ENCODE results near the gene EDC3. TPM values are rescaled to one million over a fixed set of nuclear protein-coding genes. Genes with fewer than 3 reads are reported as not detected.
A peak's percentile ranks its signal among the peaks of the same experiment; 100 is the strongest.

EDC3 gene
- polyA plus RNA-seq, 1 of the 3 experiments (the other 2 are of a cell fraction): 34.9 TPM

GRCh38 chr15:74609938-74610301 lies 85.9 kb downstream of the EDC3 start:
- Histone ChIP-seq H3K4me3 (ENCODE audit: low read depth in 2 of 2, low read length in 1 of 2) (no peak overlapping the region), H3K36me3 (replicated peaks in 1 of 2; ENCODE audit: control insufficient read depth in 1 of 2, insufficient read depth in 2 of 2, low read length in 1 of 2) (no peaks in the 10 kb centered on the region), H2AFZ (ENCODE audit: low read depth) (no peak overlapping the region), H3K27ac (ENCODE audit: low read depth in 2 of 2, low read length in 1 of 2) (peak overlapping the region in 1 of 2 experiments; percentile 84; a peak in 2 of 4 replicates), H3K27me3 (ENCODE audit: insufficient read depth) (no peaks in the 10 kb centered on the region), H3K9me2 (no peaks in the 10 kb centered on the region), H3K9me3 (no peaks in the 10 kb centered on the region), H3K9ac (no peak overlapping the region), H4K20me1 (ENCODE audit: insufficient read depth) (no peaks in the 10 kb centered on the region), H3K79me2 (ENCODE audit: insufficient read depth) (peaks cover 2% of the 10 kb centered on the region; the same call in 1 of the 2 replicates), H3K4me2 (no peak overlapping the region), H3K4me1 (ENCODE audit: control insufficient read depth in 1 of 2, insufficient read depth in 2 of 2, low read depth in 1 of 2, low read length in 1 of 2) (peaks cover 0 to 33% of the 10 kb centered on the region in 2 experiments; a peak in 2 of 4 replicates), H3F3A (replicated peaks; ENCODE audit: insufficient read depth) (peaks cover 8% of the 10 kb centered on the region)
- WGBS (ENCODE audit: low lambda C conversion rate): 100% methylated on average over 1 of the region's 3 CpGs
- DNase-seq: no peak
- ChIA-PET CTCF (interaction anchor here (0.9 to 3.1 kb wide), 4 partner anchors 21 to 234 kb away, joined by 5 to 11 read pairs (median 8); no protein-coding TSS in a partner anchor), POLR2A (interaction anchor here (0.8 to 2.5 kb wide), 5 partner anchors 12 to 120 kb away, joined by 3 to 25 read pairs (median 4); no protein-coding TSS in a partner anchor)
- TF ChIP-seq RAD21 (IDR thresholded peaks at IDR 0.05; ENCODE audit: low read length): no peak
- no peak for TF ChIP-seq YY1 (IDR thresholded peaks at IDR 0.05; ENCODE audit: low read depth)
- no peak for TF ChIP-seq FOXJ3 (CRISPR knock-in tag; IDR thresholded peaks at IDR 0.05)

GRCh38 chr15:74608786-74609185 lies 87.0 kb downstream of the EDC3 start:
- no peaks in the 10 kb centered on the region for H3K27me3 ChIP-seq (ENCODE audit: insufficient read depth)
- peak overlapping the region in 1 of 2 experiments; percentile 84; a peak in 1 of 4 replicates for H3K27ac ChIP-seq (ENCODE audit: low read depth in 2 of 2, low read length in 1 of 2)
- WGBS (ENCODE audit: low lambda C conversion rate): 67% methylated on average over 3 of the region's 3 CpGs
- H3K79me2 ChIP-seq (ENCODE audit: insufficient read depth): no peaks in the 10 kb centered on the region
- H3K4me2 ChIP-seq: no peak overlapping the region
- no peak for TF ChIP-seq MAX (IDR thresholded peaks at IDR 0.05; ENCODE audit: low read depth)
- no peak for TF ChIP-seq RAD21 (IDR thresholded peaks at IDR 0.05; ENCODE audit: low read length)
- no peak for TF ChIP-seq EP300 (IDR thresholded peaks at IDR 0.05; ENCODE audit: borderline replicate concordance in 1 of 2, low read depth in 1 of 2, low read length in 1 of 2)
- no peak for TF ChIP-seq CHD2 (IDR thresholded peaks at IDR 0.05; ENCODE audit: low read length, partially characterized antibody)
- TF ChIP-seq ZBTB33 (IDR thresholded peaks at IDR 0.05; ENCODE audit: borderline replicate concordance, low read depth): no peak
- no peak for TF ChIP-seq GABPA (IDR thresholded peaks at IDR 0.05; ENCODE audit: low read depth)
- TF ChIP-seq EZH2phosphoT487 (IDR thresholded peaks at IDR 0.05; ENCODE audit: borderline replicate concordance, low read depth): no peak
- no peak for TF ChIP-seq SMC3 (IDR thresholded peaks at IDR 0.05; ENCODE audit: low read depth, low read length)
- TF ChIP-seq IRF3 (IDR thresholded peaks at IDR 0.05; ENCODE audit: low read depth, low read length): no peak
- TF ChIP-seq FOXJ3 (CRISPR knock-in tag; IDR thresholded peaks at IDR 0.05): no peak
- TF ChIP-seq REST (IDR thresholded peaks at IDR 0.05; ENCODE audit: low read depth, low read length): no peak
- no peak for TF ChIP-seq MEF2A (IDR thresholded peaks at IDR 0.05; ENCODE audit: borderline replicate concordance, low read depth)
- H3K36me3 ChIP-seq (replicated peaks in 1 of 2; ENCODE audit: control insufficient read depth in 1 of 2, insufficient read depth in 2 of 2, low read length in 1 of 2): no peaks in the 10 kb centered on the region
- no peaks in the 10 kb centered on the region for H4K20me1 ChIP-seq (ENCODE audit: insufficient read depth)
- ChIA-PET POLR2A (interaction anchor here (2.5 kb wide), 1 partner anchor 10 kb away, joined by 25 read pairs; no protein-coding TSS in a partner anchor), CTCF (interaction anchor here (3.1 kb wide), 1 partner anchor 22 kb away, joined by 11 read pairs; no protein-coding TSS in a partner anchor)
- no peak overlapping the region for H3K4me3 ChIP-seq (ENCODE audit: low read depth in 2 of 2, low read length in 1 of 2)
- H3K4me1 ChIP-seq (ENCODE audit: control insufficient read depth in 1 of 2, insufficient read depth in 2 of 2, low read depth in 1 of 2, low read length in 1 of 2): peaks cover 0 to 41% of the 10 kb centered on the region in 2 experiments; a peak in 2 of 4 replicates
- H3K9me2 ChIP-seq: no peaks in the 10 kb centered on the region
- peaks cover under 1% of the 10 kb centered on the region for H3F3A ChIP-seq (replicated peaks; ENCODE audit: insufficient read depth)
- no peak for DNase-seq
- H3K9ac ChIP-seq: no peak overlapping the region
- no peaks in the 10 kb centered on the region for H3K9me3 ChIP-seq
- no peak overlapping the region for H2AFZ ChIP-seq (ENCODE audit: low read depth)
